Measurements from ENCODE around the gene EIF4EBP2.

EIF4EBP2 gene

DNA sequence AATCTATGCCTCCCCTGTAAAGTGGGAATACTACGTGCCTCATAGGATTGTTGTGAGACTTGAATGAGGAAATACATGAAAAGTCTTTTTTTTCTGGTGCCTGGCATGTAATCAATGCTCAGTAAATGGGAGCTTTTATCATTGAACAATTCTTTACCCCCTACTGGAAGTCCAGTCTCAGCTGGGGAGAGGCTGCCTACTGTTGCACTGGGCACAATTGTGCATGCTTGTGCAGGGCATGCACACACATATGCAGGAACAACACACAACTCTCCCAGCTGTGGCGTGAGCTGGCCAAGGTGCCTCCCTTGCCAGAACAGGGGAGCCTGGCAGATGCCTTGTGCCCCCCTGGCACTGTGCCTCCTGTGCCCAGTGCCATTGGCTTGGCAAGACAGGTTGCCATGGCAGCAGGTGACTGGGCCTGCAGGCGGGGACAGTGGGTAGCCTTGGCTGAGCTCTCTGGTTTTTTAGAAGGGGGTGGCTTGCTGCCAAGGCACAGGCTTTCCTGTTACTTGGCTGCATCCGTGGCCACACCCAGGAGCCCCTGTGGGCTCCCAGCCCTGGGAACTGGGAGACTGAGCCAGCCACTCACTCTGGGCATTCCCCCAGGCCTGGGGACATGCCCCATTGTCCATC is 58.5 kb downstream of the EIF4EBP2 start:
- DNase-seq = peak; percentile 73

DNA sequence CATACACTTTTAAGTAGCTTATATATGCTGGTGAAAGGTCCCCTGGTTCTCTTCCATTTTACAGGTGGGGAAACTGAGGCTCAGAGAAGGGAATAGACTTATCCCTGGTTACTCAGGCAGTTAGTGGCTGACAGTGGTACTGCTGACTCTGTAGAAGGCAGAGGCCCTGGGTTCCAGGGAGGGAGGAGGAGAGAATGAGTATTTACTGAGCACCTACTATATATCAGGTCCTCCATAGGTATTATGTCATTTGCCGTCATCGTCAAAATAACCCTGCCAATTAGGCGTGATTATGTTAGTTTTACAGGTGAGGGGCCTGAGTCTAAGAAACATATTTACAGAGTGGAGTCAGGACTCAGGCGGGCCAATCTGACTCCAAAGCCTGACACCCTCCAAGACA is 61.3 kb downstream of the EIF4EBP2 start:
- no peak for DNase-seq

DNA sequence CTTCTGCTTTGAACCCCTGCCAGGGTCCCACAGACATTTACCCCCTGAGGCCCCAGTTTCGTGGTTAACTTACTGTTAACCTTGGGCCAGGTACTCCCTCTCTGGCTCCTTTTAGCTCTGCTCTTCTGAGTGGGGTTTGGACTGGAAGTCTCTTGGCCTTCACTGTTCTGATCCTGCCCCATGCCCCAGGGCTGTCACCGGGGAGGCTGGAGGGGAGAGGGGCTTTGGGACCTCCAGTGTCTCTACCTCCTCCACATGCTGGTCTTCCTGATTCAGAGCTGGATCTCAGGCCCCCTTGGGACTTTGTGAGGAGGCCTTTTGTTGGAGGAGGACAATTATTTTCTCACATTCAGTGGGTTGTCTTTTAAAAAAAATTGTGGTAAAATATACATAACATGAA is 61.9 kb downstream of the EIF4EBP2 start:
- DNase-seq = no peak

DNA sequence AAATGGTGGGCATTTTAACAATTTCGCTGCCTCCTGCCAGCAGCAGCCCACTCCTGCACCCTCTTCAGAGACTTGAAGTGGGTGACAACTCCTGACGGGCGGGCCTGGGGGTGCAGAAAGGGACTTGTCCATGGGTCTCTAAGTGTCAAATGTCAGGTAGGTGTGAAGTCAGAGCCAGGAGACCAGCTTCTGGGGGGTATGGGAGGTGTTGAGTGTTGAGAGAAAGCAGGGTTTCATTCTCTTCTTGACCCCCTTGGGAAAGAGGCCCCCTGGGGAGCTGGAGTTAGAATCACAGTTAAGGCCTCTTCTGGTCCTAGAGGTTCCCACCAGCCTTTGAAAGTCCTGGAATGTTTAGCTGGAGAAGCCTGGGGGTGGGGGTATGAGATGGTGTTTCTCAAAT is 63.0 kb downstream of the EIF4EBP2 start:
- no peak for DNase-seq

DNA sequence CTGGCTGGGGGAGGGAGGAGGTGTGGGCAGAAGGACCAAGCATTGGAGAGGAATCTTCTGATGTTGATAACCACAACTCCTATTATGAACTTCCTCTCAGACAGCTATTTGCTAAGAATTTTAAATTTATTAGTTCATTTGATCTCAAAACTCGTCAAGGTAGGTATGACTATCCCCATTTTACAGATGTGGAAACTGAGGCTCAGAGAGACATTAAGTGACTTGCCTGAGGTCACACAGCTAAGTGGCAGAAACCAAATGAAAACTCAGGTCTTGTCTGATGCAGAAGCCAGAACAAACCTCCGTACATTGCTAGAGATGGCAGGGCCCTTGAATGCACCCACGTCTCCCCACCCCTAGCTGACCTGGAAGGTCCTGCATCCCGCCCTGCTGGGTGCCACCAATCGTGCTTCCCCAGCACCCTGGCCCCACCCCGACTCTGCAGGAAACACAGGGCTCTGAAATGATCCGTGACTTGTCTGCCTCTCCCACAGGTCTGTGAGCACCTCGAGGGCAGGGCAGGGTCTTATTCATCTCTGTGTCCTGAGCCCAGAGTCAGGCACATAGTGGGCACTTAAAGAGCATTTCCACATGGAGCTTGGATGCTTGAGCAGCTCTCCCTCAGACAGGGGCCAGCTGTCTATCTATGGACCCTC is 69.0 kb downstream of the EIF4EBP2 start:
- no peak for DNase-seq

DNA sequence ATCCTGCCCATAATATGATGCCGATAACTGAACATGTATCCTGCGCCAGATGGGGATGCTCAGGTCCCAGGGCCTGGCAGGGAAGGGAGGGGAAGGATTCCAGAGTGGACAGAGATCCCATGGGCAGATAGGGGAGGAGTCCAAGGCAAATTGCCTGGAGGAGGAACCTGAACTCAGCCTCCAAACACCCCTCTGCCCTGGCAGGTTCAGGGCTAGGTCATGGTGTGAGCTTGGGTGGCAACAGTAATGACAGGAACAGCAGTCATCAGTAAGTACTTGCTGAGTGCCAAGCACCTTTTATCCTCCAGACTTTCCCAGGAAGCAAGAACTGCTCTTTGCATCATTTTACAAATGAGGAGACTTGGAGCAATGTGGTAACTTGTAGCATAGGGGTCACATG is 70.8 kb downstream of the EIF4EBP2 start:
- DNase-seq = no peak

DNA sequence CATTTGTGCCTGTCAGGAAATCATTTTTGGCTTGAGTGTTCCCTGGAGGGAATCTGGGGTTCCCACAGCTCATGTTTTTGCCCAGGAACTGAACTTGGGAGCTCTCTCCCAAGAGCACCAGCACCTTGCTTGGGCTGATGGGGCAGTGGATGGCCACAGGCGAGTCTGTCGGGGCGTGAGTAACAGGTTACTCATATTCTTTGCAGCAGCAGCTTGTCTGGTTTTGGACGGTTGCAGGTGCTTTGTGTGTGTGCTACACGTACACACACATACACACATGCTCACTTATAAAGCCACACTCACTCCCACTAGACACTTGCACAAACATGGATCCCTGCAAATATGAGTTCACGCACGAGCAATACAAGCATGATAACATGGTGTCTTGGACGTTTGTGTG is 71.7 kb downstream of the EIF4EBP2 start:
- DNase-seq = no peak

DNA sequence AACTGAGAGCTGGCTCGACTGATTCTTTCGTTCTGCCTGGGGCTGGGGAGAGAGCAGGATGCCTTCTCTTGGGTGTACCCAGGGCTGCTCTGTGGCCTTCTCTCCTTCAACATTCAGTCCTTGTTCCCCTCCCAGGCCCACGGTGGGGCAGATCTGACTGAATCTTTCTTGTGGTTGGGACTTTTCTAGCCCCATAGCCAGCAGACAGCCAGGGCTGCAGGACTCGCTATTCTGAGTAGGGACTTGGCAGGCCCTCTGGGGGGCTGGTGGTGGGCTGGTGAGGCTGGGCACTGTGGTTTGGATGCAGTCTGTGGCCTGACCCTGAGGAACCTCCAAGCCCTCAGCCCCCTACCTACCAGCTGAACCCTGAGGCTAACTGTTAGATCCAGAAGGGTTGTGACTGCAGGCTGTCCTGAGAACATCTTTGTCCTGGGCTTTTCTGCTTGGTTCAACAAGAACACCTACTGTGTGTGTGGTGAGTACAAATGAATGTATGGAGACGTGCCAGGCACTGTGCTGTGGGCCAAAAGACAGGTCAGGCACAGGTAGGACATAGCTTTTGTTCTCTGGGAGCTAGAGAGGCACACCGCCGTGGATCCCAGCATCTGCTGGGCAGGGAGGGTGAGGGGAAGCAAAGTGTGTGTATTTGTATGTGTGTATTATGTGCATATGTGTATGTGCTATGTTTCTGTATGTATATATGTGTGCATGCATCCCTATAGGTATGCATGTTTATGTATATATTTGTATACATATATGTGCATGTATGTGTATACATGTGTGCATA is 72.5 kb downstream of the EIF4EBP2 start:
- no peak for DNase-seq

DNA sequence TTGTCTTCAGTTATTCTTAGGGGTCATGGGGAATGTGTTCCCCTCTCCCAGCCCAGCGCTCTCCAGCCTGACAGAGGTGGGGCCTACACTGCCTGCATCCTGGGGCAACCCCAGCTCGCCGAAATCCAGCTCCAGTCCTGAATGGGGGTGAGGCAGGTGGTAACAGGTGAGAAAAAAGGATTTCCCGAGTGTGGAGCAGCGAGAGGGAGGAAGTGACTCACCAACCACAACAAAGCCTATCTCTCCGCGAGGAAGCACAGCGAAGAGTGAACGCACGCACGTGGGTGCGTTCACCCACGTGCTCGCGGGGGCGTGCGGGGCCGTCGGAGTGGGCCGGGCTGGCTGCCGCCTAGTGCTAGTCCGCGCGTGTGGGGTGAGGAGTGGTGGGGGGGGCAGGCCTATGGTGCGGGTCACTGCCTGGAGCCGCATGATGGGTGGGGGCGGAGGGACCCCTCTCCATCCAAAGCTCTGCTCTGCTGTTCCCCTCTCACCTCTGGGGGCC is 73.8 kb downstream of the EIF4EBP2 start:
- no peak for DNase-seq
